Left forelimb (tissue), 1 donor: Measurements from ENCODE around the gene MGST3.
A peak's percentile ranks its signal among the peaks of the same experiment; 100 is the strongest.
"Not testable (repeated sequence)": the region's sequence is repeated elsewhere in the genome, so short reads cannot be mapped to it uniquely, and the experiment has no call there.

Experiments used
- DNase-seq: peaks from one replicate; pipeline ENCODE4 v3.0.0-alpha.2; 2018; ENCODE audit warnings: low spot score

The MGST3 gene

DNA sequence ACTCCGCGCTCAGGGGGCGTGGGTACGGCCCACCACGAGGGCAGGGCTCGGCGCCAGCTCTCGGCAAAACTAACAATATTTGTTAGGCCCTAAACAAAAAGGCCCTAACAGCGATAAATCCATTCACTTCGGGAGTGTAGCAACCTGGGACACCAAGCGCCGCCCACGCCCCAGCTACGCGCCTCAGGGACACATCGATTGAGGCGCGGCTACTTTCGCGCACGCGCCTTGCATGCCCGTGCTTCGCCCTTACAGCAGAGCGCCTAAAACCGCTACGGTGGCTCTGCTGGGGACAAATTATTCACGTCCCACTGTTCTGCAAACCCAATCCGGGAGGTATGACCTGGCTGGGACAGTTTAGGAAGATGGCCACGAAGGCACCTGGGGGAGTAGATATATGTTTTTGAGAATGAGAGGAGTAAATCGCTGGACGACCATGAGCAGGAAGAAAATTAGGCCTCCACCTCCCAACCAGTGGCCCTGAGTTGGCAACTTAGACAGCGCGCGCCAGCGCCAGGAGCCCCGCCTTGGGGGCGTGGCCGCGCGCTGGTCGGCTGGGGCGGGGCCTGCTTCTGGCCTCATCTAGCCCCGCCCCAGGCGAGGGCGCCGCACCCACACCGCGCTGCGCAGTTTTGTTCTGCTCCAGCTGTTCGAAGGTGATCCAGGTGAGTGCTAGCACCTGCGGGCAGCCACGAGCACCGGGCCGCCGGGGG lies at the start of gene MGST3:
Gene MGST3 (plus strand): TSS at position 606 of the 713 bp plus-strand sequence. CDS start 18,614 bp downstream, outside the sequence.
- DNase-seq, result peak; percentile 94

- no peak for DNase-seq
These were observed 49.1 kb upstream of the MGST3 start for GRCh38 chr1:165581926-165582325.

DNA sequence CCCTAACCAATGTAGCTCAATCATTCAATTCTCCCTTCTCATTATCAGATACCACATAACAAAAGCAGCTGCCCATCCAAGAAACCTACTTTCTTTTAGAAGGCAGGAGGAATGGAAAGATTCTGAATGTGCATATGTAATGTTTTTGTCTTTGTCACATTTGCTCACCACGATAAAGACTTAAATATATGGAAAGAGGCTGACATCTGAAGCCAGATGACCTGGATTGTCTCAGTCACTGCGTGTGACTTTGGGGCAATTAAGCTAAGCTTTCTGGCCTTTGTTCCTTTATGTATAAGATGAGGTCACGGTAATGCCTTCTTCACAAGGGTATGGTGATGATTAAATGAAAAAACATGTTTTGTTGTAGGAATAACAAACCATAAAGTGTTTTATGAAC lies 44.6 kb upstream of the MGST3 start:
- DNase-seq, result no peak

GRCh38 chr1:165591391-165591790 lies 39.6 kb upstream of the MGST3 start:
- DNase-seq, result not testable (repeated sequence)

DNA sequence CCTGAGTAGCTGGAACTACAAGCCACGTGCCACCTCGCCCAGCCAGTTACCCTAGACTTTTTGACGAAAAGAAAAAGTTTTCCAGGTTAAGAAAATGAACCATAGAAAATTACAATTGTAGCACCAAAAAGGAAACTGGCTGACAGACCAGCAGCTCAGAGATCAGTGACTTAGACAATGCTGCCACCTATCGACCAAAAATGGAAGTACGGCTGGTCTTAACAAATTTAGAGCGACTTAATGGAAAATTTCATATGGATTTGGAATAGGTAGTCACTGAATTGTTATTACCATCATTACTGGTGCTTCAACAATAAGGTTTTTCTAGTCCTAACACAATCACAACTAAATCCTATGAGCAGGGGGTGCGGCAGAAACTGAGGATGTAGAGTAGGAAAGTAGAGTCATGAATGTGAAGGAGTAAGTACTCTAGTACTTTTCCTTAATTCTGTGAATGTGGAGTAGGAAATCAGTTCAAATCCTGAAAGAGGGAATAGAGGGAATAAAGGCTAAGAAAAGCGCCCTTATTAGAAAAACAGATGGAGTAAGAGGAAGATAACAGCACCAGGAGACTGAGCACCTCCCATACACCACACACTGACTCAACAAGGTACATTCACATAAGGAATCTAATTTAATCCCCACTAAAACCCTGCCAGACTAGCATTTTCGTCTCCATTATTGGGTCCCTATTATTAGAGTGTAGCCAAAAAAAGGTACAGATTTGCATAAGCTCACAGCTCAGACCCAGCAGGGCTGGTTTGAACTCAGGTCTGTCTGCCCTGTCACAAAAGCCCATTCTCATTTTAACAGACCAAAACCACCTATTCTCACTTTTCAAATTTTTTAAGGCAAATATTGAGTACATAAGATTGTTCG lies 37.9 kb upstream of the MGST3 start:
- DNase-seq, result peak; percentile 74

- DNase-seq, result no peak
These were observed 35.6 kb upstream of the MGST3 start for GRCh38 chr1:165595246-165595938.

GRCh38 chr1:165597883-165598675 lies 33.0 kb upstream of the MGST3 start:
- DNase-seq, result peak; percentile 93

GRCh38 chr1:165598676-165599059 lies 32.4 kb upstream of the MGST3 start:
- DNase-seq, result no peak

DNA sequence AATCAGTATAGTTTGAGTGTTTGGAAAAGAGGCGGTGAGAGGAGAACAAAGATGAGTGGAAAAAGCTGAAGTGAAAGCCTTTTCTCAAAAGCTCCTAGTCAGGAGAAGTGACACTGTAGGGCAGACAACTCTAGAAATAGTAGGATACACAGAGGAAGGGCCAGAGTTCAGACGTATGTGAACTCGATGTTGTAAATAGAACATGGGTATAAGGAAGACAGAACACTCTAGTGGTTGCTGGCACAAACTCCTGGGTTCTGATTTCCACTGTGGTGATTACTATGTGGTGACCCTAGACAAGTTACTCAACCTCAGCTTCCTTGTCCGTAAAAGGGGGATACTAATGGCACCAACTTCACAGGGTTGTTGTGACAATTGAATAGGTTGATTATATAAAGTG lies 30.2 kb upstream of the MGST3 start:
- DNase-seq, result no peak

GRCh38 chr1:165603810-165604209 lies 27.2 kb upstream of the MGST3 start:
- no peak for DNase-seq

DNA sequence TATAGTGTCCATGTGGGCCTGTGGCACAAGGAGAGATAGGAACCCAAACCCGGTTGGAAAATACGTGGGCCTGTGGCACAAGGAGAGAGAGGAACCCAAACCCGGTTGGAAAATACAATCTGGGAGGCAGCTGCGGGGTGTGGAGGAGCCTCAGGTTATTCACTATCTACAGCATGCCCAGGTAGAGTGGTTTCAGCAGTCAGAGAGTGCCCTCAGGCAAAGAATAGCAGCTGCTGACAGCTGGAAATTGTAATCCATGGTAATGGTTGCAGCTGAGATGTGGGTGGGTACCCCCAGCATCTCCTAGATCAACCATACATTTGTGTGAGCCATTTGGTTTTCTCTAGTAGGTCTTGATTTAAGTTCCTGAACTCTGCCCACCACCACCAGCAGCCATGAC lies 25.8 kb upstream of the MGST3 start:
- no peak for DNase-seq

DNA sequence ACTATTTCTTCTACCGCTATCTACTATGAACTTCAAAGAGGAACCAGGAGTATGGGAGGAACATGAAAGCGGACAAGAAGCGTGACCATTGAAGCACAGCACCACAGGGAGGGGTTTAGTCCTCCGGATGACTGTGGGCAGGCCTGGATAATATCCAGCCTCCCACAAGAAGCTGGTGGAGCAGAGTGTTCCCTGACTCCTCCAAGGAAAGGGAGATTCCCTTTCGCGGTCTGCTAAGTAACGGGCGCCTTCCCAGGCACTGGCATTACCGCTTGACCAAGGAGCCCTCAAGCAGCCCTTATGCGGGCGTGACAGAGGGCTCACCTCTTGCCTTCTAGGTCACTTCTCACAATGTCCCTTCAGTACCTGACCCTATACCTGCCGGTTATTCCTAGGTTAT lies 24.4 kb upstream of the MGST3 start:
- DNase-seq, result not testable (repeated sequence)

- no peak for DNase-seq
These were observed 20.2 kb upstream of the MGST3 start for GRCh38 chr1:165610866-165611265.

- DNase-seq, result no peak
These were observed 19.0 kb upstream of the MGST3 start for GRCh38 chr1:165612062-165612461.

DNA sequence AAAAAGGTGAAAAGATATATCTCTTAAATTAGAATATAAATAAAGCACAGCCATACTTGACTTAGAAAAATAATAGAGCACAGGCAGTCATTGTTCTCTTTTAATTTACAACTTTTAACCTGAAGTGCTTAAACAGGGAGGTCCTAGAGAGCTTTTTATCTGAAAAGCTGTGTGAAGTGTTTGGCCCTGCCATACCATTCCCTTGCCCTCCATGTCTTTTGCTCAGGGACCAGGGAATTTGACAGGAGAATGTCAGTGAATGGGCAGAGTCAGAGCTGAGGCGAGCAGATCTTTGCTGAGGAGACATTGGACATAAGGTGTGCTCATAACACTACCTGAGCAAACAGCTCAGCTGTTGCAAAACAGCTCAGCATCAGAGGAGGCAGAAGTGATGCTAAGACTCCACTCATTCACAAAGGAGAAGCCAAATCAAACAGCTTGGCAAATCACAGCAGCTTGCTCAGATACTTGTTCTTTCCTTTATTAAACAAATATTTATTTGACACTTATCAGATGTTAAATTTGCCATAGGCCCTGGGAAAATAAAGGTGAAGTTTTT lies 14.9 kb upstream of the MGST3 start:
- no peak for DNase-seq

DNA sequence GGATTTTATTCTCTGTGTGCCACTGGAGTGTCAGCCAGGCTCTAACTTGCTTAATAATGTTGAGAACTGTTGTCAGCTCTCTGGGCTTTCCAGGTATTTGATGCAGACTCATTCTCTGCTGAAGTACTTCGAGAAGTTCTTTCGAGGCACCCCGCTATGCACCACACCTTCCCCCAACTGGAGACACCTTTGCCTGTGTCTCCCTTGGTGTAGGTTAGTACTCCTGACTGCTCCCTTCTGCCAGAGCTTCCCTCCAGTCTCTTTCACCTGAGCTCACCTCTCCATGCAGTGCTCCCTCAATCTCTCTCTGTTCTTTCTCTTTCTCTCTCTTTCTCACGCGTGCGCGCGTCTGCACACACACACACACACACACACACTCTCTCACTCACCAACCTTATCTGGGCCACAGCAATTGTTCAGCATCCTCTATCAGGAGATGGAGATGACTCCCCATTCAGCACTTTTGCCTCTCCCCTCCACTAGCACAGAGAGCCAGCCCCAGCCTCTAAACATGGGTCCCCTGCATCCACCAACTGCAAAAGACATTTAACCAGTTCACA lies 14.0 kb upstream of the MGST3 start:
- DNase-seq, result no peak

GRCh38 chr1:165619647-165620151 lies 11.3 kb upstream of the MGST3 start:
- DNase-seq, result no peak

GRCh38 chr1:165623624-165624023 lies 7.4 kb upstream of the MGST3 start:
- no peak for DNase-seq

DNA sequence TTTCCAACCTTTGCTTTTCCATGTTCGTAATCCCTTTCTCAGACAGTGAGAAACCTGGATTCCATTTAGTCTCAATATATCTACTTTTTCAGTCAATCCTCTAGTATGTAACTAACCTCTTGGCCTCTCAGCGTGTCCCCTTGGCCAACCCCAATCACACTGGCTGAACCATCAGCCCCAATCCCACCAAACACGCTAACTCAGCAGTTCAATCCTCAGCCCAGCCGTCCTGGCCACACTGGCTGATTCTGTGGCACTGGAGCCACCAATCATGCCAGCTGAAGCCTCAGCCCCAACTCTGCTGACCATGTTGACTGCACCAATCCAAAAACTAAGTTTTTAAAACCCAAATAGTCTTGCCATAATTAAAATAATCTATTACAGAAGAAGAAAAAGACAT lies 6.6 kb upstream of the MGST3 start:
- DNase-seq, result no peak

- DNase-seq, result no peak
These were observed 2.7 kb upstream of the MGST3 start for GRCh38 chr1:165628147-165628822.
